8988T (cell line): ENCODE measurements around the gene OPA3.
A peak's percentile ranks its signal among the peaks of the same experiment; 100 is the strongest.

Experiments
- DNase-seq: peaks from one replicate; pipeline ENCODE4 v3.0.0; 2011

The OPA3 gene

GRCh38 chr19:45560686-45561085 lies 23.9 kb downstream of the OPA3 start:
- DNase-seq: no peak

GRCh38 chr19:45560038-45560437 lies 24.6 kb downstream of the OPA3 start:
- DNase-seq: no peak

GRCh38 chr19:45558399-45558878 lies 26.2 kb downstream of the OPA3 start:
- peak; percentile 54 for DNase-seq

GRCh38 chr19:45556835-45557234 lies 27.8 kb downstream of the OPA3 start:
- DNase-seq: no peak

GRCh38 chr19:45554481-45554880 lies 30.1 kb downstream of the OPA3 start:
- no peak for DNase-seq

- no peak for DNase-seq
Measured at GRCh38 chr19:45553464-45553863, 31.1 kb downstream of the OPA3 start.

GRCh38 chr19:45547965-45548609 lies 36.5 kb downstream of the OPA3 start:
- no peak for DNase-seq

- DNase-seq: no peak
Measured at GRCh38 chr19:45547211-45547770, 37.3 kb downstream of the OPA3 start.

- no peak for DNase-seq
Measured at GRCh38 chr19:45542234-45542668, 42.4 kb downstream of the OPA3 start.

GRCh38 chr19:45539459-45539858 lies 45.1 kb downstream of the OPA3 start:
- DNase-seq: no peak

GRCh38 chr19:45531349-45531748 lies 53.3 kb downstream of the OPA3 start:
- no peak for DNase-seq

GRCh38 chr19:45529420-45529785 lies 55.2 kb downstream of the OPA3 start:
- no peak for DNase-seq

- DNase-seq: no peak
Measured at GRCh38 chr19:45528744-45529419, 55.7 kb downstream of the OPA3 start.

- no peak for DNase-seq
Measured at GRCh38 chr19:45528149-45528743, 56.4 kb downstream of the OPA3 start.

- no peak for DNase-seq
Measured at GRCh38 chr19:45527731-45528130, 56.9 kb downstream of the OPA3 start.

- DNase-seq: no peak
Measured at GRCh38 chr19:45526971-45527370, 57.6 kb downstream of the OPA3 start.

GRCh38 chr19:45526143-45526542 lies 58.5 kb downstream of the OPA3 start:
- DNase-seq: peak; percentile 64

- DNase-seq: no peak
Measured at GRCh38 chr19:45524575-45525129, 60.0 kb downstream of the OPA3 start.

GRCh38 chr19:45523642-45524256 lies 60.9 kb downstream of the OPA3 start:
- peak; percentile 59 for DNase-seq

GRCh38 chr19:45522010-45522941 lies 62.3 kb downstream of the OPA3 start:
- DNase-seq: no peak

- DNase-seq: no peak
Measured at GRCh38 chr19:45518469-45518826, 66.2 kb downstream of the OPA3 start.
